Caco-2 (cell line): ENCODE measurements around the gene TAPBPL. TPM values are rescaled to one million over a fixed set of nuclear protein-coding genes. Genes with fewer than 3 reads are reported as not detected.

Experiments used
- BruUV-seq: library from RNA; stranded (reverse); fragments of 400-500 nt; replicated peaks from 2 replicates; lab custom pipeline; 2021; lab: Mats Ljungman, UMichigan
- CTCF ChIA-PET: fragments of 300-600 bp; sonication (Branson Sonifier 250); formaldehyde crosslinking; loops from one replicate; lab custom pipeline; 2022; ENCODE audit warnings: antibody characterized with exemption; lab: Charles Lee
- POLR2A ChIA-PET: fragments of 300-600 bp; sonication (Branson Sonifier 250); formaldehyde crosslinking; loops from one replicate; lab custom pipeline; 2022; ENCODE audit warnings: antibody characterized with exemption; lab: Charles Lee
- DNase-seq, 2 experiments: peaks; one replicate each; pipeline versions ENCODE4 v3.0.0 to v3.0.0-alpha.2; 2020 to 2022
- H3K27me3 ChIP-seq: replicated peaks from 2 replicates; pipeline ENCODE4 v1.6.0; 2011; ENCODE audit warnings: low read length; ENCODE audit not compliant: control insufficient read depth, insufficient read depth
- H3K36me3 ChIP-seq: 2 replicates; pipeline ENCODE4 v1.5.1; 2011; ENCODE audit warnings: low read length; ENCODE audit not compliant: control insufficient read depth, insufficient read depth
- H3K4me1 ChIP-seq: fragments of 250-450 bp; sonication (Bioruptor Pico); 2 replicates; pipeline ENCODE4 v1.5.1; 2020; ENCODE audit warnings: mild to moderate bottlenecking
- H3K4me3 ChIP-seq: 2 replicates; pipeline ENCODE4 v1.5.1; 2011; ENCODE audit warnings: low read depth, mild to moderate bottlenecking, control low read depth, low read length
- H3K9me3 ChIP-seq: fragments of 250-450 bp; sonication (Bioruptor Pico); 2 replicates; pipeline ENCODE4 v1.5.1; 2020; ENCODE audit warnings: mild to moderate bottlenecking, moderate library complexity
- H3K27ac Mint-ChIP-seq: one replicate; pipeline ENCODE4 v1.8.0; 2022; ENCODE audit warnings: mixed read lengths; ENCODE audit not compliant: unreplicated experiment
- H3K27me3 Mint-ChIP-seq: one replicate; pipeline ENCODE4 v1.8.0; 2022; ENCODE audit warnings: mixed read lengths; ENCODE audit not compliant: insufficient read depth, unreplicated experiment
- H3K36me3 Mint-ChIP-seq: one replicate; pipeline ENCODE4 v1.8.0; 2022; ENCODE audit warnings: mild to moderate bottlenecking, mixed read lengths; ENCODE audit not compliant: insufficient read depth, unreplicated experiment
- H3K4me1 Mint-ChIP-seq: one replicate; pipeline ENCODE4 v1.8.0; 2022; ENCODE audit warnings: low read depth, mixed read lengths; ENCODE audit not compliant: unreplicated experiment
- H3K4me3 Mint-ChIP-seq: one replicate; pipeline ENCODE4 v1.8.0; 2022; ENCODE audit warnings: mild to moderate bottlenecking, moderate library complexity, mixed read lengths; ENCODE audit not compliant: unreplicated experiment
- H3K9me3 Mint-ChIP-seq: one replicate; pipeline ENCODE4 v1.8.0; 2022; ENCODE audit warnings: mixed read lengths; ENCODE audit not compliant: unreplicated experiment
- CTCF ChIP-seq, 2 experiments: fragments of 200-600 bp in 1 of 2; IDR thresholded peaks; 1 replicate in 1 of 2; 2 replicates in 1 of 2; pipeline versions ENCODE4 v1.5.1 to v1.8.0; 2011 to 2022; ENCODE audit warnings: antibody characterized with exemption in 1 of 2, control low read depth in 1 of 2, inconsistent platforms in 1 of 2, low read depth in 1 of 2, low read length in 1 of 2, mild to moderate bottlenecking in 1 of 2, moderate library complexity in 1 of 2; ENCODE audit not compliant: insufficient read depth in 1 of 2, severe bottlenecking in 1 of 2, unreplicated experiment in 1 of 2
- intact Hi-C: fragments of 100-400 bp; cut with micrococcal nuclease; formaldehyde crosslinking; loops from one replicate; pipeline ENCODE4 v1.10.0; 2022; ENCODE audit not compliant: unreplicated experiment
- total RNA-seq: library from RNA; stranded (reverse); gene quantifications from 2 replicates; pipeline ENCODE4 v1.2.3, GENCODE V29; 2022

Gene TAPBPL
- total RNA-seq, 1 experiment from 2014 or later = 9.7 TPM

- intact Hi-C loops = no loop called here
- DNase-seq = peak in 1 of 2 experiments; percentile 21
- no peak overlapping the region for H3K27ac Mint-ChIP-seq
- no peak for TF ChIP-seq CTCF (IDR thresholded peaks at IDR 0.05; ENCODE audit: insufficient read depth in 1 of 2, low read depth in 1 of 2, low read length in 1 of 2, severe bottlenecking in 1 of 2, unreplicated experiment in 1 of 2)
- no peaks in the 10 kb centered on the region for H3K36me3 Mint-ChIP-seq
- CTCF ChIA-PET = interaction anchor here (1.0 kb wide), 1 partner anchor 98 kb away, joined by 3 read pairs; the partner anchor contains the start of gene GAPDH
- no peaks in the 10 kb centered on the region for H3K27me3 Mint-ChIP-seq
- H3K4me1 ChIP-seq = no peaks in the 10 kb centered on the region
- POLR2A ChIA-PET = no interaction called here
- H3K4me3 Mint-ChIP-seq = no peak overlapping the region
- no peaks in the 10 kb centered on the region for H3K27me3 ChIP-seq
- no peak overlapping the region for H3K4me3 ChIP-seq
- no peaks in the 10 kb centered on the region for H3K9me3 Mint-ChIP-seq
- no peaks in the 10 kb centered on the region for H3K4me1 Mint-ChIP-seq
- BruUV-seq = no TSS peak
- H3K36me3 ChIP-seq = no peaks in the 10 kb centered on the region
- H3K9me3 ChIP-seq = no peaks in the 10 kb centered on the region
Observed at GRCh38 chr12:6435961-6436715, 15.7 kb upstream of the TAPBPL start.

GRCh38 chr12:6437586-6437985 lies 14.3 kb upstream of the TAPBPL start:
- H3K9me3 ChIP-seq = no peaks in the 10 kb centered on the region
- no peaks in the 10 kb centered on the region for H3K4me1 ChIP-seq
- intact Hi-C loops = no loop called here
- CTCF ChIA-PET = interaction anchor here (2.5 kb wide), 1 partner anchor 28 kb away, joined by 11 read pairs; no protein-coding TSS in a partner anchor
- TF ChIP-seq CTCF (IDR thresholded peaks at IDR 0.05; ENCODE audit: insufficient read depth in 1 of 2, low read depth in 1 of 2, low read length in 1 of 2, severe bottlenecking in 1 of 2, unreplicated experiment in 1 of 2) = no peak
- DNase-seq = peak in 1 of 2 experiments; percentile 19
- no peaks in the 10 kb centered on the region for H3K27me3 ChIP-seq
- Mint-ChIP-seq H3K27ac (no peak overlapping the region), H3K27me3 (no peaks in the 10 kb centered on the region), H3K4me1 (no peaks in the 10 kb centered on the region), H3K9me3 (no peaks in the 10 kb centered on the region), H3K36me3 (no peaks in the 10 kb centered on the region), H3K4me3 (no peak overlapping the region)
- no TSS peak for BruUV-seq
- POLR2A ChIA-PET = no interaction called here
- no peak overlapping the region for H3K4me3 ChIP-seq
- H3K36me3 ChIP-seq = no peaks in the 10 kb centered on the region

- H3K4me3 Mint-ChIP-seq = no peak overlapping the region
- no peaks in the 10 kb centered on the region for H3K9me3 ChIP-seq
- TF ChIP-seq CTCF (IDR thresholded peaks at IDR 0.05; ENCODE audit: insufficient read depth in 1 of 2, low read depth in 1 of 2, low read length in 1 of 2, severe bottlenecking in 1 of 2, unreplicated experiment in 1 of 2) = no peak
- H3K27me3 Mint-ChIP-seq = no peaks in the 10 kb centered on the region
- no peaks in the 10 kb centered on the region for H3K36me3 Mint-ChIP-seq
- CTCF ChIA-PET = interaction anchor here (0.6 to 2.5 kb wide), 2 partner anchors 14 to 27 kb away, joined by 3 to 11 read pairs; no protein-coding TSS in a partner anchor
- POLR2A ChIA-PET = interaction anchor here (0.6 kb wide), 1 partner anchor 55 kb away, joined by 3 read pairs; the partner anchor contains the start of gene MRPL51
- H3K27me3 ChIP-seq = no peaks in the 10 kb centered on the region
- no peak overlapping the region for H3K27ac Mint-ChIP-seq
- DNase-seq = peak in 1 of 2 experiments; percentile 15
- H3K4me1 ChIP-seq = no peaks in the 10 kb centered on the region
- no peak overlapping the region for H3K4me3 ChIP-seq
- intact Hi-C loops = no loop called here
- H3K36me3 ChIP-seq = no peaks in the 10 kb centered on the region
- no peaks in the 10 kb centered on the region for H3K9me3 Mint-ChIP-seq
- BruUV-seq = no TSS peak
- H3K4me1 Mint-ChIP-seq = no peaks in the 10 kb centered on the region
Observed at GRCh38 chr12:6438345-6438744, 13.5 kb upstream of the TAPBPL start.
